Activated T-helper 1 cell treated with anti-CD3 and anti-CD28 coated beads, Interleukin-12 subunit alpha, Interleukin-12 subunit beta, Interleukin-2, Interleukin-4 antibody, amounts not matched to agents 30 ng/mL and 10 ng/mL and 1 ng/mL, durations not matched to agents 14 hours and 24 hours and 36 hours (primary cell): Measurements from ENCODE around the gene CCDC51. TPM values are rescaled to one million over a fixed set of nuclear protein-coding genes. Genes with fewer than 3 reads are reported as not detected.

Experiments used
- DNase-seq: peaks from one replicate; pipeline ENCODE4 v3.0.0; 2021; ENCODE audit warnings: low spot score
- H3K27ac Mint-ChIP-seq: one replicate; pipeline ENCODE4 v1.8.0; 2021; ENCODE audit warnings: mild to moderate bottlenecking, mixed read lengths
- H3K27me3 Mint-ChIP-seq: one replicate; pipeline ENCODE4 v1.8.0; 2022; ENCODE audit warnings: mild to moderate bottlenecking, moderate library complexity, mixed read lengths; ENCODE audit not compliant: insufficient read depth
- H3K36me3 Mint-ChIP-seq: one replicate; pipeline ENCODE4 v1.8.0; 2021; ENCODE audit warnings: low read depth, mixed read lengths
- H3K4me1 Mint-ChIP-seq: one replicate; pipeline ENCODE4 v1.8.0; 2021; ENCODE audit warnings: low read depth, mixed read lengths
- H3K4me3 Mint-ChIP-seq: one replicate; pipeline ENCODE4 v1.8.0; 2021; ENCODE audit warnings: mild to moderate bottlenecking, moderate library complexity, mixed read lengths
- H3K9me3 Mint-ChIP-seq: one replicate; pipeline ENCODE4 v1.8.0; 2021; ENCODE audit warnings: mixed read lengths
- intact Hi-C: fragments of 100-400 bp; cut with micrococcal nuclease; formaldehyde crosslinking; loops from one replicate; pipeline ENCODE4 v1.15.1; 2024
- total RNA-seq: library from RNA; stranded (reverse); gene quantifications from 2 replicates; pipeline ENCODE4 v1.2.3, GENCODE V29; 2022

The CCDC51 gene
- total RNA-seq, 1 donor from 2014 or later = 26.3 TPM

- no peaks in the 10 kb centered on the region for H3K36me3 Mint-ChIP-seq
- H3K27me3 Mint-ChIP-seq = peaks cover 40% of the 10 kb centered on the region
- intact Hi-C loops = no loop called here
- no peak overlapping the region for H3K27ac Mint-ChIP-seq
- no peak for DNase-seq
- no peaks in the 10 kb centered on the region for H3K4me1 Mint-ChIP-seq
- no peaks in the 10 kb centered on the region for H3K9me3 Mint-ChIP-seq
- H3K4me3 Mint-ChIP-seq = no peak overlapping the region
These were observed 52.3 kb downstream of the CCDC51 start for GRCh38 chr3:48387634-48388033.

Other genes with a start within 250 kb of the CCDC51 start
- not detected in 2 replicates for gene CAMP, start 216.6 kb downstream of the CCDC51 start, total RNA-seq
- 33.0 and 34.2 TPM in 2 replicates for gene ZNF589, start 199.0 kb downstream of the CCDC51 start, total RNA-seq
- gene NME6, start 138.8 kb downstream of the CCDC51 start, total RNA-seq = 40.7 and 41.8 TPM in 2 replicates
- not detected in 2 replicates for gene SPINK8, start 106.5 kb downstream of the CCDC51 start, total RNA-seq
- gene FBXW12, start 67.9 kb downstream of the CCDC51 start, total RNA-seq = not detected in 2 replicates
- gene PLXNB1, start 10.0 kb downstream of the CCDC51 start, total RNA-seq = 5.7 and 7.0 TPM in 2 replicates
- 262 and 266 TPM in 2 replicates for gene TMA7, start 138 bp upstream of the CCDC51 start, total RNA-seq
- 16.5 and 20.5 TPM in 2 replicates for gene ATRIP, start 6.6 kb upstream of the CCDC51 start, total RNA-seq
- gene SHISA5, start 64.1 kb upstream of the CCDC51 start, total RNA-seq = 90.1 and 92.5 TPM in 2 replicates
- gene PFKFB4, start 116.7 kb upstream of the CCDC51 start, total RNA-seq = 11.7 and 15.5 TPM in 2 replicates
- 0.21 TPM in 1 of 2 replicates, not detected in the other for gene UCN2, start 123.7 kb upstream of the CCDC51 start, total RNA-seq
- gene COL7A1, start 155.2 kb upstream of the CCDC51 start, total RNA-seq = 0.39 and 0.83 TPM in 2 replicates
- 191 and 193 TPM in 2 replicates for gene UQCRC1, start 169.5 kb upstream of the CCDC51 start, total RNA-seq
- gene TMEM89, start 181.7 kb upstream of the CCDC51 start, total RNA-seq = 1.6 TPM in 1 of 2 replicates, not detected in the other
- 46.3 and 52.8 TPM in 2 replicates for gene SLC26A6, start 195.3 kb upstream of the CCDC51 start, total RNA-seq
- gene CELSR3, start 222.8 kb upstream of the CCDC51 start, total RNA-seq = 11.6 and 11.7 TPM in 2 replicates
- gene NCKIPSD, start 245.8 kb upstream of the CCDC51 start, total RNA-seq = 40.8 and 45.5 TPM in 2 replicates